Lower leg skin (tissue), 3 donors: ENCODE results near the gene SYF2.

Source experiments
- CTCF ChIP-seq, 3 donors: fragments of 450-650 bp; IDR thresholded peaks; one replicate each; pipeline ENCODE4 v1.5.1; 2016; ENCODE audit warnings: antibody characterized with exemption in 3 of 3, mild to moderate bottlenecking in 3 of 3, moderate library complexity in 2 of 3
- POLR2A ChIP-seq, 2 donors: fragments of 450-650 bp; IDR thresholded peaks; one replicate each; pipeline ENCODE4 v1.6.1; 2016 to 2017; ENCODE audit warnings: antibody characterized with exemption in 2 of 2, mild to moderate bottlenecking in 1 of 2, moderate library complexity in 1 of 2

DNA sequence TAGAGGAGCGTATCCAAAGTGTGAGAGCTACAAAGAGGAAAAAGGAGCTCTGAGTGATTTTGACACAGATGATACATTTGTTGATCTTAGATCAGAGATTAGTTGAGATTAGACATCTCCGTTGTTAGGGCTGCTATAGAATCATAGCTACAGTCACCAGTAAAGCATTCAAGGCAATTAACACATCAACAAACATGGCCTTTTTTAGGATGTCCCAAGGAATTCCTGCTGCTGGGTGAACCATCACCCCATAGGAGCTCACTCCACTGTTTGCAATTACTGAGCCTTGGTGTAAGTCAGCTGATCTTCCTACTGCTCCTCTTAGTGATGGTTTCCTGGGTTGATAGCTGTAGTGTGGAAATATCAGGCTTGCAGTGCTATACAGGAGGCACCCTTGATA is 21.6 kb upstream of the SYF2 start:
- TF ChIP-seq CTCF (IDR thresholded peaks at IDR 0.05) (no peak), POLR2A (IDR thresholded peaks at IDR 0.05) (no peak)
